Activated CD4-positive, CD25-positive, alpha-beta regulatory T cell treated with anti-CD3 and anti-CD28 coated beads, Interleukin-2, amount 50 U/mL, for 24 hours (primary cell): Measurements from ENCODE around the gene LFNG.

Source experiments
- ATAC-seq, 2 donors: fragments of 150-1000 bp; cut with Tn5 transposase; one replicate each; pipeline ENCODE4 v1.10.0; 2021; ENCODE audit warnings: mild to moderate bottlenecking in 1 of 2, moderate library complexity in 1 of 2

LFNG gene

DNA sequence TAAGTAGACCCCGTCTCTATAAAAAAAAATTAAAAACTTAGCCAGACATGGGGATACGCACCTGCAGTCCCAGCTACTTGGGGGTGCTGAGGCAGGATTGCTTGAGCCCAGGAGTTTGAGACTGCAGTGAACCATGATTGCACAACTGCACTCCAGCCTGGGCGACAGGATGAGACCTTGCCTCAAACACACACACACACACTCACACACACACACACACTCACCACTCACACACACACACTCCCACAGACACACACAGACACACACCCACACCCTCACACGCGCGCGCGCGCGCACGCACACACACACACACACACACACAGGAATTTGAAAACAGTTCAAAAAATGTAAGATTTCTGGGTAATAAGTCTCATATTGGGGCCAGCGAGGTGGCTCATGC, 34.7 kb upstream of the LFNG start:
- ATAC-seq = no peak

DNA sequence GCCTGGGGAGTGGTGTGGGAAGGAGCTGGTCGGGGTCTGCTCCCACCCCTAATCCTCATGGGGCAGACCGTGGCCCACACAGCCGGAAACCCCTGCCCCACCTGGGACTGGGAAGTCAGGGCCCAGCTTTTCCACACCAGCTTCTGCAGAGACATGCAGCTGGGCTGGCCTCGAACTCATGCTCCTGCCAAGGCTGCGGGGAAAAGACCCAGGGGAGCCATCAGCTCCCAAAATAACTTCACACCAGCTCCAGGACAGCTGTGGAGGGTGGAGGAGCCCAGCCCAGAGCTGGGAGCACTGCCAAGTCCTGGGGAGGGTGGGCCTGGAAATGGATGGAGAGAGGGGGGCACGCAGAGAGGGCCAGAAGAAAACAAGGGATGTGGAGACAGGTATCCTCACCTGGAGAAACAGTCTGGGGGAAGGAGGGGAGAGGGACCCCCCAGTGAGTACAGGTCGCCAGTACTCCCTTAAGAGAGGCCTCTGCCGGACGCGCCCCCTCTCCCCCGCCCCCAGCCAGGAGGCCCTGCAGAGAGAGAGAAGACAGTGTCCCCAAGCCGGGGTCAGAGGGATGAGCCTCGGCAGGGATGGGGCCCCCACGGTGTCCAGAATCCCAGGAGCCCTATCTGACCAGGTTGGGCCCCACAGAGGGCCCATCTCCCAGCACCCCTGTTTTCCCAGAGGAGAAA, 31.8 kb upstream of the LFNG start:
- no peak for ATAC-seq

- ATAC-seq = no peak
These were observed 31.3 kb upstream of the LFNG start for GRCh38 chr7:2488272-2488645.

GRCh38 chr7:2488681-2489080, 30.9 kb upstream of the LFNG start:
- ATAC-seq = no peak

DNA sequence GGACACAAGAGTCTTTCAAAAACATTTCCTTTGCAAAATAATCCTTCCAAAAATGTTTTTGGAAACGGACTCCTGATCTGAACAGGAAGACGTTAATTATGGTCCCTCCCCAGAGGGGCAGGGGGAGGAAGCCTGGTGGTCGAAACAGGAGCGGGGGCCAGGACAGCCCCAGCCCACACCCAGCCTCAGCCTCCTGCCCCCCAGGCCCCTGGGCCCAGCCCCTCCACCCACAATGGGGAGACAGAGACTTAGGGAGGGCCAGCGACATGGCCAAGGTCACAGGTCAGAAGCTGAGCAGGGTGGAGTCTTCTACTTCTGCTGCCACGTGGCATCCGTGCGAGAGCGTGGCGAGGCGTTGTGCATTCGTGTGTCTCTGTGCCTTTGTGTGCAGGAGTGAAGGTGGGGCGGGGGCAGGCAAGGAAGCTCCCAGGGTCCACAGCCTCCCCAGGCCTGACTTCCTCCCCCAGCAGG, 29.4 kb upstream of the LFNG start:
- ATAC-seq = no peak

DNA sequence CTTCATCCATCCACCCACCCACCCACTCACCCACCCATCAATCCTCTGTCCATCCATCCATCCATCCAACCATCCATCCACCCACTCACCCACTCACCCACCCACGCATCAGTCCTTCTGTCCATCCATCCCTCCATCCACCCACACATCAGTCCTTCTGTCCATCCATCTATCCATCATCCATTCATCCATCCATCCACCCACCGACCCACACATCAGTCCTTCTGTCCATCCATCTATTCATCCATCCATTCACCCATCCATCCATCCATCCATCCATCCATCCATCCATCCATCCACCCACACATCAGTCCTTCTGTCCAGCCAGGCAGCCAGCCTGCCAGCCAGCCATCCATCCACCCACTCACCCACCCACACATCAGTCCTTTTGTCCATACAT, 27.5 kb upstream of the LFNG start:
- ATAC-seq = no peak

- ATAC-seq = no peak
These were observed 26.1 kb upstream of the LFNG start for GRCh38 chr7:2493205-2494164.

GRCh38 chr7:2494191-2495130, 25.1 kb upstream of the LFNG start:
- no peak for ATAC-seq

- no peak for ATAC-seq
These were observed 23.9 kb upstream of the LFNG start for GRCh38 chr7:2495418-2496299.

DNA sequence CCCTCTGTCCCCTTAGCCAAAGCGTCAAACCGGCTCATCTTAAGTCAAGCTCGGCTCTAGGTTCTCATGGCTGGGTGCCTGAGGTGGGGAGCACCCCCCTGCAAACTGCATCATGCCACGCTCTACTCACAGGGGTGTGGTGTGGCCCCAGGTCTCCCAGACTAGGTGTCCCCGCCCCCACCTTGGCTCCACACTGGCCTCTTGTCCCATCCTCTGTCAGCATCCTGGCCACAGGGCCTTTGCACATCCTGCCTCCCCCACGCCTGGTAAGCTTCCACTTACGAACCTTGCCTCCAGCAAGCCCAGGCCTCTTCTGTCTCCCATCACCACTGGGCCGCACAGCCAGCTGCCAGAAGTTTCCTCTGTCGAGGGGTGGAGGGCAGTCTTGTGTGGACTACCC, 23.2 kb upstream of the LFNG start:
- no peak for ATAC-seq

GRCh38 chr7:2497065-2497464, 22.5 kb upstream of the LFNG start:
- no peak for ATAC-seq

DNA sequence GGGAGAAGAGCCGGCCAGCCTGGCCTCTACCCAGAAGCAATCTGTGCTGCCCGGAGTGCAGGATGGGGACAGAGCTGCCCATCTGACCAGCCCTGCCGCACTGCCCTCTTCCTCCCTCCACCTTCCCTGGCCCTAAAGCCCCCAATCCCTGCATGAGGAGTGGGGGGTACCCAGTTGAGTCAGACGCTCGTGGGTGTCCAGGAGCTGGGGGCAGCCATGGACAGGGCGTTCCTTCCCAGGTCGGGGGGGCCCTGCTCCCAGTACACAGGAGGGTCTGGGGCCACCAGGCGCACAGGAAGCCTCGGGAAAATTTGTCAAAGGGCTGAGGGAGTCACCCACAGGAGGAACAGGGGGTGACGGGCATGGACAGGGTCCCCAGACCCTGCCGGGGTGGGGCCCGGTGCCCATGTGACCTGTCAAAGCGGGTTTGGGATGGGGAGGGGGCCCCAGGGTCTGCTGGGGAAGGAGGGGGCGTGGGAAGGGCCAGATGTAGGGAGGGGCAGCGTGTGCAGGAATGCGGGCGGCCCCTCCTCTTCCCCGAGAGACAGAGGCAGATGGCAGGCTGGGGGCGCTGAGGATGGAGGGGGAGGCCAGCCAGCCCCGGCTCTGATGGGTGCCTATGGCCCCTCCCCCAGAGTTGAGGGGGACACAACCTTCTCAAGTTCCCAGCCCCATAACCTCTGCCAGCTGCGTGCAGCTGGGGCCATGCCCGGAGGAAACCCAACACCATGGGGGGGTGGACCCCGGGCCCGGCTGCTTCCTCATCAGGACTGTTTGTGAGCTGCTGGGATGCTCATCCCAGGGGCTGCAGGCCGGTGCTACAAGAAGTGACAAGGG, 21.9 kb upstream of the LFNG start:
- ATAC-seq = no peak

DNA sequence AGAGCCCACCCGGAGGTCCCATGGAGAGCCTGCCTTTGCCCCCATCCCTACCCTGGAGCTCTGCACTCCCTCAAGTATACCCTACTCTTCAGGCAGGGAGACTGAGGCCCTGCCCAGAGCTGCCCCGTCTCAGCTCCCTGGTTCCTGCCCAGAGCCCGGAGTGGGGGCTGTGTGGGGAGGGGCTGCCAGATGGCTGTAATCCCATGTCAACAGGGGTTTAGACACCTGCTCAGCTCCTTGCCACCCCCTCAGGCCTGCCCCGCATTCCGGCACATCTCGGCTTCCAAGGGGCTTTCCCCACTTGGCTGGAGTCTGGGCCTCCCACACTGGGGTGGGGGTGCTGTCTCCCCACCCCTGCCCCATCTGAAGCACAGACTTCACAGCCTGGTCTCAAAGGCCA, 20.9 kb upstream of the LFNG start:
- no peak for ATAC-seq

- ATAC-seq = no peak
These were observed 20.4 kb upstream of the LFNG start for GRCh38 chr7:2499181-2499580.

DNA sequence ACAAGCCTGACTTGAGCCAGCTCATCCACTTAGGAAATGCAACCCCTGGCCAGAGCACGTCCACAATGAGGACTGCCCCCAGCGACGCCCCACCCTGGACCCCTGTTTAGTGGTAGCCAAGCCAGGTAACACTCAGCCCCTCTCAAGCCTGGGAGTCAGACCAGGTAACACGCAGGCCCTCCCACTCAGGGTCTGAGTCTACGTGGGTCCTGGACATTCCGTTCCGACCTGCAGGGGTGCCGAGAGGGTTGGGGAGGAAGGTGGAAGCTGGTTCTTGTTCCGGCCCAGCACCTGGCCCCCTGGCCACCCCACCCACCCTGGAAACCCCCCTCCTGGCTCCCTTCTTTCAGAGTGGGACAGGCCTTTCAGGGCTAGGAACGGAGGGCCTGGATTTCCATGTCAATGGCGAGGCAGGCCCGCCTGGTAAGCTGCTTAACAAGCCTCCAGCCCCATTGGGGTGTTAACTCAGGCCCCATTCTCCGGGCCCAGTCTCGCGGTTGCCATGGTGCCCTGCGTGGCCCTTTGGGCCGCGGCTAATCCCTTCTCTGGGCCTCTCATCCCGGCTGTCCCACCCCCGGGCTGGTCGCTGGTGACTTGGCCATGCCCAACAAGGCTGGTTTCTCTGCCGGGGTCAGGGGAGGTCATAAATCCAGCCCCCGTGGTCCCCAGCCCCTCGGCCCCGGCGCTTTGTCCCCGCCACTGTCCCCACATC, 19.7 kb upstream of the LFNG start:
- no peak for ATAC-seq

DNA sequence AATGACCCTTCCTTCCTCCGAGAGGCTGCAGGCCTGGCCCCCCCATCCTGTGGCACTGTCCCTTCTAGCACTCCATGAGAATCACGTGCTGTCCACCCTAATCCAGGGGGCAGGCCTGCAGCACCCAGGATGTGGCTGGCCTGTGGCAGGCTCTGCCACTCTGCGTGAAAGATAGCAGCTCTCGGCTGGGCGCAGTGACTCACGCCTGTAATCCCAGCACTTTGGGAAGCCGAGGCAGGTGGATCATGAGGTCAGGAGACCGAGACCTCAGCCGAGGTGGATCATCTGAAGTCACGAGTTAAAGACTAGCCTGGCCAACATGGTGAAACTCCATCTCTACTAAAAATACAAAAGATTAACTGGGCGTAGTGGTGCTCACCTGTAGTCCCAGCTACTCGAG, 18.9 kb upstream of the LFNG start:
- ATAC-seq = no peak

GRCh38 chr7:2501947-2502646, 17.5 kb upstream of the LFNG start:
- no peak for ATAC-seq

- ATAC-seq = no peak
These were observed 17.0 kb upstream of the LFNG start for GRCh38 chr7:2502647-2502966.

DNA sequence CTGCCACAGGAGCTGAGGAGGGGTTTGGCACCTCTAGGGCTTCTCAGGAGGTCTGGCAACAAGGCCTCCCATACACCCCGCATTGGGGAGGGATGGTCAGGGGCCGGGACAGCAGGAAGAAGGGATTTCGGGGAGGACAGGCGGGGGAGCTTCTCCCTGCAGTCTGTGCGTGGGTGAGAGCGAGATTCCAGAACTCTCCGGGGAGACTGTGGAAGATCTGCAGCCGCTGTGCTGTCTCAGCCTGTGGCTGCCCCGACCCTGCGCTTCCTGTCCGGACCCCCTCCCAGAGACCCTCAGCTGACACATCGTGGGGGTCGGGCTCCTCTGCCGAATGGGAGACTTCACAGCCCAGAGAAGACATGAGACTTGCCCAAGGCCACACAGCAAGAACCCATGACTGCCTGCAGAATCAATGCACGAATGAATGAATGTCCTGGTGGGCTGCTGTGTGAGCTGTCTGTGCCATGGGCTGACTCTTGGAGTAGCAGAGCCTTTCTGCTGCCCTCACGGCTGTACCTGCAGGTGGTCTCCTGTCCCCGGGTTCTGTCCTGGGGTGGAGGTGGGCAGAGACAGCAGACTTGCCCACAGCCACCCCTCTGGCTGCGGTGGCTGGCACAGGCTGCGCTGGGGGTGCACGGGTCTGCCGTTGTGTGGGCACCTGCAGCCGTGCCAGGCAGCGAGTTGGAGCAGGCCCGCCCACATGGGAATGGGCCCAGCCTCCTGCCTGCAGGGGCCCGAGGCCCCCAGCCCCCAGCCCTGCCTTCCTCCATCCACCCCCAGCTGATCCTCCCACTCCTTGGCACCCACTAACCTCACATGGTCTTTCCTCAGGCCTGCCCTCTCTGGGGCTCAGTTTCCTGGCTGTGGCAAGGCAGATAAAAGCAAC, 16.3 kb upstream of the LFNG start:
- no peak for ATAC-seq
